Tibial nerve (tissue), 4 donors: ENCODE data around the gene UBD. TPM values are rescaled to one million over a fixed set of nuclear protein-coding genes. Genes with fewer than 3 reads are reported as not detected.
A peak's percentile ranks its signal among the peaks of the same experiment; 100 is the strongest.

Experiments
- DNase-seq, 2 donors: peaks; one replicate each; pipeline ENCODE4 v3.0.0-alpha.2; 2019; ENCODE audit warnings: low spot score in 2 of 2
- H3K27ac ChIP-seq, 4 donors: fragments of 200-600 bp; sonication (generic) in 3 of 4; one replicate each; pipeline ENCODE4 v1.5.1; 2017 to 2019; ENCODE audit warnings: mild to moderate bottlenecking in 1 of 4
- H3K27me3 ChIP-seq, 2 donors: fragments of 200-600 bp; sonication (generic) in 1 of 2; one replicate each; pipeline versions ENCODE4 v1.5.1 to v1.6.0; 2017 to 2019
- H3K36me3 ChIP-seq, 3 donors: fragments of 200-600 bp; sonication (generic); one replicate each; pipeline ENCODE4 v1.5.1; 2018 to 2019
- H3K4me1 ChIP-seq, 4 donors: fragments of 200-600 bp; sonication (generic) in 3 of 4; one replicate each; pipeline ENCODE4 v1.5.1; 2017 to 2019
- H3K4me3 ChIP-seq, 4 donors: fragments of 200-600 bp; sonication (generic) in 3 of 4; one replicate each; pipeline ENCODE4 v1.5.1; 2017 to 2019; ENCODE audit warnings: mild to moderate bottlenecking in 1 of 4, moderate library complexity in 1 of 4
- H3K9me3 ChIP-seq, 4 donors: fragments of 200-600 bp; sonication (generic) in 3 of 4; one replicate each; pipeline ENCODE4 v1.5.1; 2017 to 2019
- EP300 ChIP-seq, 2 donors: sonication (generic); formaldehyde crosslinking; IDR thresholded peaks; one replicate each; pipeline ENCODE4 v1.6.1; 2017; ENCODE audit warnings: antibody characterized with exemption in 2 of 2, mild to moderate bottlenecking in 1 of 2
- POLR2A ChIP-seq, 2 donors: fragments of 450-650 bp; IDR thresholded peaks; one replicate each; pipeline ENCODE4 v1.6.1; 2017; ENCODE audit warnings: antibody characterized with exemption in 2 of 2, mild to moderate bottlenecking in 2 of 2, moderate library complexity in 2 of 2
- WGBS, 2 donors: methylation state at CpG; one replicate each; pipeline ENCODE4 v1.1.5; 2018; 5-methylcytosine and 5-hydroxymethylcytosine counted together
- total RNA-seq, 4 donors: library from RNA; depleted of rRNA; stranded (reverse); fragments of >200 nt; gene quantifications; one replicate each; pipeline ENCODE4 v1.1.0, GENCODE V29; 2016
- TF ChIP-seq, protein P1 (sequence below), 5 experiments: fragments of 200-600 bp in 3 of 5; fragments of 450-650 bp in 2 of 5; sonication (generic) in 3 of 5; IDR thresholded peaks; one replicate each; pipeline ENCODE4 v1.5.1; 2016 to 2019; ENCODE audit warnings: antibody characterized with exemption in 5 of 5, mild to moderate bottlenecking in 3 of 5, moderate library complexity in 2 of 5

Gene UBD
- total RNA-seq, 4 donors from 2014 or later, result 0.63 to 11.6 TPM; not detected in 2

DNA sequence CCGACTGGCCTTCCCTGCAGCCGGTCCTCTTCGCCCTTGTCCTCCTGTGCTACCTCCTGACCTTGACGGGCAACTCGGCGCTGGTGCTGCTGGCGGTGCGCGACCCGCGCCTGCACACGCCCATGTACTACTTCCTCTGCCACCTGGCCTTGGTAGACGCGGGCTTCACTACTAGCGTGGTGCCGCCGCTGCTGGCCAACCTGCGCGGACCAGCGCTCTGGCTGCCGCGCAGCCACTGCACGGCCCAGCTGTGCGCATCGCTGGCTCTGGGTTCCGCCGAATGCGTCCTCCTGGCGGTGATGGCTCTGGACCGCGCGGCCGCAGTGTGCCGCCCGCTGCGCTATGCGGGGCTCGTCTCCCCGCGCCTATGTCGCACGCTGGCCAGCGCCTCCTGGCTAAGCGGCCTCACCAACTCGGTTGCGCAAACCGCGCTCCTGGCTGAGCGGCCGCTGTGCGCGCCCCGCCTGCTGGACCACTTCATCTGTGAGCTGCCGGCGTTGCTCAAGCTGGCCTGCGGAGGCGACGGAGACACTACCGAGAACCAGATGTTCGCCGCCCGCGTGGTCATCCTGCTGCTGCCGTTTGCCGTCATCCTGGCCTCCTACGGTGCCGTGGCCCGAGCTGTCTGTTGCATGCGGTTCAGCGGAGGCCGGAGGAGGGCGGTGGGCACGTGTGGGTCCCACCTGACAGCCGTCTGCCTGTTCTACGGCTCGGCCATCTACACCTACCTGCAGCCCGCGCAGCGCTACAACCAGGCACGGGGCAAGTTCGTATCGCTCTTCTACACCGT lies 6.1 kb downstream of the UBD start:
- Histone ChIP-seq H3K9me3 (no peaks in the 10 kb centered on the region), H3K27ac (no peak overlapping the region), H3K4me1 (peaks cover 0 to 16% (median 8%) of the 10 kb centered on the region in 4 donors), H3K36me3 (no peaks in the 10 kb centered on the region), H3K4me3 (peak overlapping the region; percentile 8 to 50 (median 28)), H3K27me3 (peaks cover 0 to 51% of the 10 kb centered on the region in 2 donors)
- TF ChIP-seq EP300 (IDR thresholded peaks at IDR 0.05), result no peak
- TF ChIP-seq, protein P1, sequence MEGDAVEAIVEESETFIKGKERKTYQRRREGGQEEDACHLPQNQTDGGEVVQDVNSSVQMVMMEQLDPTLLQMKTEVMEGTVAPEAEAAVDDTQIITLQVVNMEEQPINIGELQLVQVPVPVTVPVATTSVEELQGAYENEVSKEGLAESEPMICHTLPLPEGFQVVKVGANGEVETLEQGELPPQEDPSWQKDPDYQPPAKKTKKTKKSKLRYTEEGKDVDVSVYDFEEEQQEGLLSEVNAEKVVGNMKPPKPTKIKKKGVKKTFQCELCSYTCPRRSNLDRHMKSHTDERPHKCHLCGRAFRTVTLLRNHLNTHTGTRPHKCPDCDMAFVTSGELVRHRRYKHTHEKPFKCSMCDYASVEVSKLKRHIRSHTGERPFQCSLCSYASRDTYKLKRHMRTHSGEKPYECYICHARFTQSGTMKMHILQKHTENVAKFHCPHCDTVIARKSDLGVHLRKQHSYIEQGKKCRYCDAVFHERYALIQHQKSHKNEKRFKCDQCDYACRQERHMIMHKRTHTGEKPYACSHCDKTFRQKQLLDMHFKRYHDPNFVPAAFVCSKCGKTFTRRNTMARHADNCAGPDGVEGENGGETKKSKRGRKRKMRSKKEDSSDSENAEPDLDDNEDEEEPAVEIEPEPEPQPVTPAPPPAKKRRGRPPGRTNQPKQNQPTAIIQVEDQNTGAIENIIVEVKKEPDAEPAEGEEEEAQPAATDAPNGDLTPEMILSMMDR (IDR thresholded peaks at IDR 0.05), result no peak
- TF ChIP-seq POLR2A (IDR thresholded peaks at IDR 0.05), result no peak
- WGBS, 2 donors, result 5 to 6% methylated on average over 21 to 71 of the region's 83 CpGs
- DNase-seq, result peak in 1 of 2 donors; percentile 17

DNA sequence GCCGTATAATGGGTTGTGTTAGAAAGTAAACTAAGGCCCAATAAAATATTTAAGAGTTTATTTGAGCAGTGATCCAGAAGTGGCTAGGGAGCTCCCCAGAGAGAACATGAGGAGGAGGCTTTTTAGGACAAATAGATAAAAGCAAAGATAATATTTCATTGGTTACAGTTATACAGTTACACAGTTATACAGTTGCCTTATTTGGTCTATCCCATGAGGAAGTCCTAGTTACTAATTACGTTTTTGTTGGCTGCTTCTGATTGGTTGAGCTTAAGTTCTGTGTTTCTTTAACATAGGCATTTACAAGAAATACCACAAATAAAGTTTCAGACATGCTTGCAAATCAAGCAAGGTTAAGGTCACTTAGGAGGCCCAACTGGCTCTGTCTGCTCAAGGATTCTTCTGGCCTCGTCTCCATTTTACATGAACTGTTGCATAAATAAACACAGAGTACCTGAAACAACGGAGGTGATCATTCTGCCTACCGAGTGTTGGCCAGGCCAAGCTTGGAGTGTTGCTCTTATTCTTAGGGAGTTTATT lies 7.0 kb downstream of the UBD start:
- H3K27ac ChIP-seq, result no peak overlapping the region
- TF ChIP-seq POLR2A (IDR thresholded peaks at IDR 0.05) (no peak), EP300 (IDR thresholded peaks at IDR 0.05) (no peak)
- TF ChIP-seq, protein P1 (IDR thresholded peaks at IDR 0.05), result no peak
- WGBS, 2 donors, result 38 to 47% methylated on average over 5 of the region's 5 CpGs
- peaks cover 0 to 16% (median 8%) of the 10 kb centered on the region in 4 donors for H3K4me1 ChIP-seq
- peaks cover 0 to 45% of the 10 kb centered on the region in 2 donors for H3K27me3 ChIP-seq
- peak overlapping the region in 2 of 4 donors; percentile 42 to 50 for H3K4me3 ChIP-seq
- no peaks in the 10 kb centered on the region for H3K9me3 ChIP-seq
- no peaks in the 10 kb centered on the region for H3K36me3 ChIP-seq
- peak in 1 of 2 donors; percentile 32 for DNase-seq

DNA sequence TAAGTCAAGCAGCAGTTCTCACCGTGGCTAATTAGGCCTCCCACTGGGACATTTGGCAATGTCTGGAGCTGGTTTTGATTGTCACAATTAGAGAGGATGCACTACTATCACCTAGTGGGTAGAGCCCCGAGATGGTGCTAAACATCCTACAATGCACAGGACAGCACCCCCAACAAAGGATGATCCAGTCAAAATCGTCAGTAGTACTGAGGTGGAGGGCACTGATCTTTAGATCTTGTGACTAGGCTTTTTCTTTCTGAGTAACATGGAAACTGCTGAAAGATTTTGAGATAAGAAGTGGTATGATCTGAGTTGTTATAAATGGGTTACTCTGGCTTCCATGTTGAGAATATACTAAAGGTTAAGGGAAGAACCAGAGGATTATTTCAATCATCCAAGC lies 12.0 kb downstream of the UBD start:
- Histone ChIP-seq H3K9me3 (peaks cover 0 to 4% (median 0%) of the 10 kb centered on the region in 4 donors), H3K36me3 (no peaks in the 10 kb centered on the region), H3K27ac (no peak overlapping the region), H3K27me3 (no peaks in the 10 kb centered on the region), H3K4me1 (no peaks in the 10 kb centered on the region), H3K4me3 (no peak overlapping the region)
- WGBS, 2 donors, result 35 to 43% methylated on average over 3 of the region's 3 CpGs
- TF ChIP-seq EP300 (IDR thresholded peaks at IDR 0.05) (no peak), POLR2A (IDR thresholded peaks at IDR 0.05) (no peak)
- TF ChIP-seq, protein P1 (IDR thresholded peaks at IDR 0.05), result no peak
- DNase-seq, result no peak

DNA sequence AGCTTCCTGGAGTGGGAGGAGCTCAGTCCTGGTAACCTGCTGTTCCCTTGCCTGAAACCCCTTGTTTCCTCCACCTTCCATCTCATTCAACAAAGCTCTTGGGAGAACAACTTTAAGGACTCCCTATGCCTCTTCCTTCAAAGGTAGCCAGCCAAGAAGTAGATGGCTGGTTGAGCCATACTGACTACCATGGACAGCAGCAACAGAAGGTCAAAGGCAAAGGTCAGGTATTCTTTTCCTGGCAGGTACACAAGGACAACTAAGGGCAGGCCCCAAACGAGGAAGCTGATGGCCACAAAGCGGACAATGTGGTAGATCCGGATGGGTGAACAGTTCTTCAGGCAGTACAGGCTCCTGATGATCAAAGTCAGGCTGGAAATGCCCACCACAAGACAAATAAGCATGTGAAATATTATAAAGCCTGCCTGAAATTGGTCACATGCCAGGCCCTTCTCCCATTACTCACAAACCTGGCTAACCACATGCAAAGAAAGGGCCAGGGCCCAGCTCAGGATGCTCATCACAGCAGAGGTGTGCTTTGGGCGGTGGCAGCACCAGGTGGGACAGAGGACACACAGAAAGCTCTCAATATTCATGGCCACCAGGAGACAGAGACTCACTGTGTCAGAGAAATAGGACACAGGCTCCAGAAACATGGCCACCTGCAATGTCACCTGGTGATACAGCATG lies 21.7 kb downstream of the UBD start:
- no peak for DNase-seq
- WGBS, 2 donors, result 66 to 74% methylated on average over 4 of the region's 4 CpGs
- Histone ChIP-seq H3K4me1 (no peaks in the 10 kb centered on the region), H3K27me3 (no peaks in the 10 kb centered on the region), H3K27ac (no peak overlapping the region), H3K36me3 (no peaks in the 10 kb centered on the region), H3K4me3 (no peak overlapping the region), H3K9me3 (no peaks in the 10 kb centered on the region)
- TF ChIP-seq EP300 (IDR thresholded peaks at IDR 0.05) (no peak), POLR2A (IDR thresholded peaks at IDR 0.05) (no peak)
- TF ChIP-seq, protein P1 (IDR thresholded peaks at IDR 0.05), result no peak
